Glomerular visceral epithelial cell (primary cell): Measurements from ENCODE around the gene FLRT1.
A peak's percentile ranks its signal among the peaks of the same experiment; 100 is the strongest.
"Not testable (repeated sequence)": the region's sequence is repeated elsewhere in the genome, so short reads cannot be mapped to it uniquely, and the experiment has no call there.

Source experiments
- DNase-seq: peaks from one replicate; pipeline ENCODE4 v3.0.0-alpha.2; 2016; ENCODE audit errors: extremely low spot score

The FLRT1 gene

GRCh38 chr11:64044730-64045393, 9.1 kb downstream of the FLRT1 start:
- DNase-seq: no peak

DNA sequence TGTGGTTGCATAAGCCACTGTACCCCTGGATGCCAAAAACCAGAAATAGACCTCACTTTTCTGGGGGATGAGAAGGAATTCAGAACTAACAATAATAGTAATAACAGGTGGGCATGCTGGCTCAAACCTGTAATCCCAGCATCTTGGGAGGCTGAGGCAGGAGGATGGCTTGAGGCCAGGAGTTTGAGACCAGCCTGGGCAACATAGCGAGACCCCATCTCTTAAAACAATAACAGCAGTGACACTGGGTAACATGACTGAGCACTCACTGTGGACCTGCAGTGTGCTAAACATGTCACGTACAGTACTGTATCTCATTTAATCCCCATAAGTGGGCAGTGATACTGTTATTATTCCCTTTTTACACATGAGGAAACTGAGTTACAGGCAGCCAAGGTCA, 10.0 kb downstream of the FLRT1 start:
- DNase-seq: no peak

DNA sequence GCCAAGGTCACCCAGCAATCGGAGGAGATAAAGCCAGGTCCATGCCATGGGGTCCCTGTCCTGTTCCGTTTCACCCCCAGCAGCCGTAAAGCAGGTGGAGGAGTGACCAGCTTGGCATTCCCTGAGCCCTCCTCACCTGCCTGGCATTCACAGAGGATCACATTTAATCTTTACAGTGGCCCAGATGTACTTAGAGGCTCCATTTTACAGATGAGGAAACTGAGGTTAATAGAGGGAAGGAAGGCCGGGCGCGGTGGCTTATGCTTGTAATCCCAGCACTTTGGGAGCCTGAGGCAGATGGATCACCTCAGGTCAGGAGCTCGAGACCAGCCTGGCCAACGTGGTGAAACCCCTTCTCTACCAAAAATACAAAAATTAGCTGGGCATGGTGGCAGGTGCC, 11.6 kb downstream of the FLRT1 start:
- not testable (repeated sequence) for DNase-seq

DNA sequence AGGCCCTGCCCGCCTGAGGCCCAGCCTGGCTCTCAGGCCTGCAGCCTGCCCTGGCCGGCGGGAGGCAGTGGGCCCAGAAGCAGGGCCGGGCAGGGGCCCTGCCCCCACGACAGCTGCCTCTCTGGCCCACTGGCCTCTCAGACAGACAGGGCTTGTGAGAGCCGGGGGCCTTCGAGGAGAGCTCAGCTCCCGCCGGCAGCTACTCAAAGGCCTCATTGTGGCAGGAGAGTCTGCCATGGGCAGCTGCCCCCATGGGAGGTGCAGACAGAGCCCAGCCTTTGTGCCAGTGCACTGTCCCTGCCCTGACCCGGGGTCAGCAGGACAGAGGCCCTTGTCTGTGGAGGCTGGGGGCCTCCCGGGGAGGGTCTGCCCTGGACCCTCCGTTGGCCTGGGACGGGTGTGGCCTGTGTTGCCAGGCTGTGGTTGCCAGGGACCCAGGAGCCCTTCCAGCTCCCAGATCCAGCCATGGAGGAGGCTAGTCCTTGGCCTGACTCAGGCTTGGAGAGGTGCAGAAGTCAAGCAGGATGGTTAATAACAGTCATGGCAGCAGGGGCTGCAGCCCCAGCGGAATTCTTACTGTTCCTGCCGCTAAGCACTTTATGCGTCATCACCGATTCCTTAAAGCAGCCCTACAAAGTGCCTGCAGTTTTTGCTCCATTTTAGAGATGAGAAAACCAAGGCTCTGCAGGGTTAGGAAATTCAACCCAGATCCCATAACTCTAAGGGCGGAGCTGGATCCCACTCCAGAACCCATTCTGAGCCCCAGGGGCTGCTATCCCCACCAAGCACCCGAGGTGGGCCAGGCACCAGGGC, 12.5 kb downstream of the FLRT1 start:
- no peak for DNase-seq

DNA sequence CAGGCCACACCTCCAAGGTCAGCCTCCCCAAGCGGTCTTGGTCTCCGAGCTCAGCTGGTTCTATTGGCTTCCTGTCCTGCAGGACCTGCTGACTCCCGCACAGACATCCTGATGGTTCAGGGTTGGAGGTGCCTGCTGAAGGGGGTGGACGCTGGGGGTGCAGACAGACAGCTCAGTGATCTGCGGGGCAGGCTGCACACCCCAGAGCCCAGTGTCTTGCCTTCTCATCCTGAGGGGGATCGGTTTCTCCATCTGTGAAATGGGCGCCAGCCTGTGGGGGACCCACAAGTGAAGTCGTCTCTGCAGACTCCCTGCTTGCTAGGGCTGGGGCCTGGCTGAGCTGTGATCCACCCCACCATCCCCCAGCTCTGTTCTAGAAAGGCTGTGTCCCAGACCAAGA, 13.8 kb downstream of the FLRT1 start:
- DNase-seq: no peak

GRCh38 chr11:64051297-64051696, 15.6 kb downstream of the FLRT1 start:
- no peak for DNase-seq

GRCh38 chr11:64052436-64052835, 16.7 kb downstream of the FLRT1 start:
- no peak for DNase-seq

- no peak for DNase-seq
Observed at GRCh38 chr11:64052938-64053622, 17.3 kb downstream of the FLRT1 start.

GRCh38 chr11:64053699-64054098, 18.0 kb downstream of the FLRT1 start:
- no peak for DNase-seq

DNA sequence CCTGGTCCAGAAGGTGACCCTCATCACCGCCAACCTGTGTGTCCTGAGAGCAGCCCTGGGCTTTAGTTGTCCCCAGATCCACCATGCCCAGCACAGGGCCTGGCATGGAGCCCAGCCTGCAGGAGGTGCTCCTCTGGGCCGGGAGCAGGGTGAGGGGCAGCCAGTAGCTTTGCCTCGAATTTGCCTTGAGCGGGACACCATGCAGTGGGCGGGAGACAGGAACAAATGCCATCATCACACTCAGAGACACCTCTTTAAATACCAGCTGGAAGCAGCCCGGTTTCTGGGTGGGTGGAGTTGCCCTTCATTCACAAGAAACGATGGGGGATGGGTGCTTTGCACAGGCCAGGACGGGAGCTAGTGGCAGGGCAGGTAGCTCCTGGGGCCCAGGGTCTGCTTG, 19.3 kb downstream of the FLRT1 start:
- DNase-seq: no peak

DNA sequence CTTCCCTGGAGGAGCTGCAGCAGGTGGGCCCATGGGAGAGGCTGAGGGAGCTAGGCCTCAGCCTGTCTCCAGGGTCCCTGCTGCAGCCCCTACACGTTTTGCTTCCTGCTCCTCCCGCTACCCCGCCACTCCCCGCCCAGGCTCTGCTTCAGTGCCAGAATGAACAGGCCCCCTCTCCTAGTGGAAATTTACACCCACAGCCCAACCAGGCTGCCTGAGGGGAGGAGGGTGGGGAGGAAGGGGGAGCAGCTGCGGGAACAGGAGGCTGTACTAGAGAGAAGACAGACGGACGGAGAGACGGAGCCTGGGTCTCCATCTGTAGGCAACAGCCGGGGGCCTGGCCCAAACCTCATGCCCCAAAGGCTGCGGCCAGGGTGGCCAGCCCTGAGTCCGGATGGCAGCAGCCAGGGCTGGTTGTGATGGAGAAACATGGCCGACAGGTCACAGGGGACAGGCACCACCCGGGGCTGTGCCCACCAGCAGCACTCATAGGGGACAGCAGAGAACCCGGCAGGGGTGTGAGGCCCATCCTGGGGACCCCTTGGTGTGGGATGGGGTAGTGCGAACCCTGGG, 20.6 kb downstream of the FLRT1 start:
- DNase-seq: no peak

GRCh38 chr11:64056861-64057260, 21.1 kb downstream of the FLRT1 start:
- DNase-seq: no peak

DNA sequence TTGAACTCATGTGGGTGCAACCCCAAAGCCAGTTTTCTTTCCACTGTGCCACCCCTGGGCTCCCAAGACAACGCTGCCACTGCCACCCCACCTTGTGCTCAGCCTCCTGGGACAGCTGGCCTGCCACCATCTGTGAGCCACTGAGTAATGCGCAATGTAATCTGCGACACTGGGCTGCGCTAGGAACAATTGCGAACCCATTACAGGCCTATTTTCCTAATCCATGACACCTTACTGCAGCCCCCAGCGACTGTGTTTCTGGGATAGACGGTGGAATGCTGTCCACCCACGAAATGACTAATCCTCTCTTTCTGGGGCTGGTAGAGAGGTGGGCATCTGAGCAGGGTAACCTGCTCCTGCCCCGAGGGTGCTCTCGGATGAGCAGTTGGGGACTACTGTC, 22.2 kb downstream of the FLRT1 start:
- no peak for DNase-seq

DNA sequence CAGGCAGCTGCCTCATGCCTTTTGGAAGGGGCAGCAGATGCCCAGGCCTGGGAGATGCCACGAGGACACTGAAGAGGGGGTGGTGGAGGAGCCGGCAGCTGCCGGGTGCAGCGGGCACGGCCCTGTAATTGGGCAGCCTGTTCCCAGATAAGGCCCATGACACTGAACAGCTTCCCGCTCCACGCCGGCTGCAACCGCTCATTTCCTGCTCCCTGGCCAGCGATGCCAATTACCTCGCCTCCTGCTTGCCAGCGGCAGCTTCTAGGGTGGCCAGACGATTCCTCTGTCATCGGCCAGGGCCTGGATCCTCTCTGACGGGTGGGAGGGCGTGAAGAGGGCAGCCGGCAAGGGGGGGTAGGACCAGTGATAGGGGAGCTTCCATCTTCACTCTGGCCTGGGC, 22.8 kb downstream of the FLRT1 start:
- no peak for DNase-seq

GRCh38 chr11:64059339-64060140, 23.8 kb downstream of the FLRT1 start:
- DNase-seq: no peak

GRCh38 chr11:64060263-64060860, 24.6 kb downstream of the FLRT1 start:
- DNase-seq: no peak

DNA sequence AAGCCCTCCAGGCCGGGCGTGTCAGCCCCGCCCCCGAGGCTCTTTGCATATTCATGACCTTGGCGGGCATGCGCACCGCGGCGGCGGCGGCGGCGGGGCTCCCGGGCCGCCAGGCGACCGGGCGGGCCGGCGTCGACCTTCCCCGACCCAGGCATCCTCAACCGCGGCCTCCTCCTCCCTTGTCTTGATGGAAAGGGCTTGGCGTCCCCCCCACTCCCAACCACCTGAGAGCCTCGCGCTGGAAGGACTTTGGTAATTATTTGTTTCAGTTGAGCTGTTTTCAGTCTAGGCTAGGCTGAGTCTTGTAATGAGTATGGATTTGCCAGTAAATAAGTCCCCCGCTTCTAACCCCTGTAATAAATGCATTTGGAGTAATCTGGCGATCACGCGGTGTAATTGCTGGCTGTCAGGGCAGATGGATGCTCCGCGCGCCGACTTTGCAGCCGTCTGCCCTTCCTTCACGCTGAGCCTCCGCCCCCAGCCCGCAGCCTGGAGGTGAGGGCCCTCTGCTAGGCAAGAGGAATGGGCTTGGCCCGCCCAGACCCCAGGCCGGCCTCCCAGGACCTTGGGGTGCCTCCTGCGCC, 25.2 kb downstream of the FLRT1 start:
- peak; percentile 24 for DNase-seq

- DNase-seq: no peak
Observed at GRCh38 chr11:64062185-64063039, 26.7 kb downstream of the FLRT1 start.

DNA sequence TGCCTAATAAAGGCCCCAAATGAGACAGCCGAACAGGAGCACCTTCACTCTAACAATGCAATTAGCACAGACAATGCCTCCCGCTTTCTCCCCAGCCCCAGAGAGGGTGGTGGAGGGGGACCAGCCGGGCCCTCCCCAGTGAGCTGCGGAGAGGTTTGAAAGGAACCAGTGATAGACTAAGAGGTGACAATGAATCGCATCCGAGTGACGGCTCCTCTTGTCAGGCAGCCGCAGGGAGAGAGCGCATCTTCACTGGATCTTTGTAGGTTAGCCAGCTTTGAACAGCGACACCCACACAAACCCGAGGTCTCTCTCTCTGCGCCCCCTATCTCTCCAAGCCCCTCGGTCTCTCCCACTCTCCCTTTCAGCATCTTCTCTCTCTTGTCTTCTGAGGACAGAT, 28.0 kb downstream of the FLRT1 start:
- no peak for DNase-seq
